ENCODE results near the gene LST1.

DNA sequence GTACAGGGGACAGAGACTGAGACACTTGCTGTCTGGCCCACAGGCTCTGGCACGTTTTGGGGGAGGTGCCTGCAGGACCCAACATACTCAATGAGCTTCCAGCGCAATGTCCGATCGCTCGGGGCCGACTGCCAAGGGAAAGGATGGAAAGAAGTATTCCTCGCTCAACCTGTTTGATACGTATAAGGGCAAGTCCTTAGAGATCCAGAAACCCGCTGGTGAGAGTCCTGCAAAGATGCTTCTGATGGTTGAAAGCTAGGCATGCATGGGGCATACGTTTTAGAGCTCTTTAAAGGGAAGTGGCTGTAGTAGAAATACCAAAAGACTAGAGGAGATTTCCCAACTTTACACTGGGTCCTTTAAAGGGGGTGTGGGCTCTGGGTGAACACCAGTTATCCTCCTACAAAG lies 36.6 kb downstream of the LST1 start:
- TF ChIP-seq ESRRA (CRISPR knock-in tag; IDR thresholded peaks at IDR 0.05; ENCODE audit: borderline replicate concordance) (no peak), GTF2I (CRISPR knock-in tag; conservative IDR thresholded peaks at IDR 0.05) (no peak)
- TF ChIP-seq, protein P1, sequence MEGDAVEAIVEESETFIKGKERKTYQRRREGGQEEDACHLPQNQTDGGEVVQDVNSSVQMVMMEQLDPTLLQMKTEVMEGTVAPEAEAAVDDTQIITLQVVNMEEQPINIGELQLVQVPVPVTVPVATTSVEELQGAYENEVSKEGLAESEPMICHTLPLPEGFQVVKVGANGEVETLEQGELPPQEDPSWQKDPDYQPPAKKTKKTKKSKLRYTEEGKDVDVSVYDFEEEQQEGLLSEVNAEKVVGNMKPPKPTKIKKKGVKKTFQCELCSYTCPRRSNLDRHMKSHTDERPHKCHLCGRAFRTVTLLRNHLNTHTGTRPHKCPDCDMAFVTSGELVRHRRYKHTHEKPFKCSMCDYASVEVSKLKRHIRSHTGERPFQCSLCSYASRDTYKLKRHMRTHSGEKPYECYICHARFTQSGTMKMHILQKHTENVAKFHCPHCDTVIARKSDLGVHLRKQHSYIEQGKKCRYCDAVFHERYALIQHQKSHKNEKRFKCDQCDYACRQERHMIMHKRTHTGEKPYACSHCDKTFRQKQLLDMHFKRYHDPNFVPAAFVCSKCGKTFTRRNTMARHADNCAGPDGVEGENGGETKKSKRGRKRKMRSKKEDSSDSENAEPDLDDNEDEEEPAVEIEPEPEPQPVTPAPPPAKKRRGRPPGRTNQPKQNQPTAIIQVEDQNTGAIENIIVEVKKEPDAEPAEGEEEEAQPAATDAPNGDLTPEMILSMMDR (IDR thresholded peaks at IDR 0.05) = no peak

Data from WTC11 (cell line).